SU-DHL-6 (cell line): ENCODE data around the gene WDR35.

Source experiments
- H2AFZ ChIP-seq: fragments of 200-600 bp; sonication (generic); 2 replicates; pipeline ENCODE4 v1.6.1; 2014; ENCODE audit warnings: low read depth, mild to moderate bottlenecking, moderate library complexity, mixed read lengths, antibody characterized with exemption, low read length; ENCODE audit not compliant: severe bottlenecking
- H3F3A ChIP-seq: fragments of 200-600 bp; shearing (Covaris generic); 2 replicates; pipeline ENCODE4 v1.6.0; 2016; ENCODE audit warnings: antibody characterized with exemption, mild to moderate bottlenecking; ENCODE audit not compliant: insufficient read depth
- H3K27ac ChIP-seq: fragments of 200-600 bp; sonication (generic); 2 replicates; pipeline ENCODE4 v1.5.1; 2016; ENCODE audit warnings: low read depth, mild to moderate bottlenecking, low read length, moderate library complexity, mixed read lengths
- H3K27me3 ChIP-seq: fragments of 200-600 bp; sonication (generic), shearing (Covaris generic); 2 replicates; pipeline ENCODE4 v1.6.0; 2014; ENCODE audit warnings: mild to moderate bottlenecking, low read length
- H3K36me3 ChIP-seq: fragments of 200-600 bp; sonication (generic); 2 replicates; pipeline ENCODE4 v1.6.1; 2014; ENCODE audit warnings: mild to moderate bottlenecking, low read length, mixed read lengths
- H3K4me2 ChIP-seq: fragments of 300-600, 200-600 bp; shearing (Covaris generic), sonication (generic); 2 replicates; pipeline ENCODE4 v1.6.0; 2014; ENCODE audit warnings: low read length, low read depth, mild to moderate bottlenecking; ENCODE audit not compliant: poor library complexity, severe bottlenecking
- H3K4me3 ChIP-seq: fragments of 200-600 bp; sonication (generic); 2 replicates; pipeline ENCODE4 v1.5.1; 2014; ENCODE audit warnings: antibody characterized with exemption, low read length, mild to moderate bottlenecking, mixed read lengths; ENCODE audit not compliant: insufficient read depth, poor library complexity, severe bottlenecking
- H3K79me2 ChIP-seq: fragments of 200-600 bp; sonication (generic); 2 replicates; pipeline ENCODE4 v1.6.1; 2014; ENCODE audit warnings: mild to moderate bottlenecking, low read length, moderate library complexity; ENCODE audit not compliant: insufficient read depth
- H3K9ac ChIP-seq: fragments of 200-600 bp; sonication (generic); 2 replicates; pipeline ENCODE4 v1.7.0; 2014; ENCODE audit warnings: mild to moderate bottlenecking, low read length
- H3K9me2 ChIP-seq: fragments of 200-600 bp; sonication (generic); replicated peaks from 2 replicates; pipeline ENCODE4 v1.6.1; 2014; ENCODE audit warnings: low read length; ENCODE audit not compliant: insufficient read depth
- H3K9me3 ChIP-seq: fragments of 200-600 bp; sonication (generic); 2 replicates; pipeline ENCODE4 v1.6.1; 2014; ENCODE audit warnings: low read length, mixed read lengths; ENCODE audit not compliant: insufficient read depth
- H4K20me1 ChIP-seq: fragments of 200-600 bp; sonication (generic); 2 replicates; pipeline ENCODE4 v1.6.1; 2014; ENCODE audit warnings: low read depth, mild to moderate bottlenecking, antibody characterized with exemption, low read length, moderate library complexity, mixed read lengths
- CTCF ChIP-seq: fragments of 200-600 bp; sonication (generic); IDR thresholded peaks from one replicate; pipeline ENCODE4 v1.5.1; 2017; ENCODE audit warnings: antibody characterized with exemption, mild to moderate bottlenecking, low read length, moderate library complexity; ENCODE audit not compliant: insufficient read depth, poor library complexity, severe bottlenecking
- EZH2phosphoT487 ChIP-seq: fragments of 200-600 bp; sonication (generic), shearing (Covaris generic); conservative IDR thresholded peaks from 2 replicates; pipeline ENCODE4 v1.6.1; 2018; ENCODE audit warnings: mild to moderate bottlenecking, antibody characterized with exemption, low read length, moderate library complexity, mixed read lengths

Gene WDR35

GRCh38 chr2:19863303-19864041 is 126.4 kb downstream of the WDR35 start:
- Histone ChIP-seq H3F3A (no peaks in the 10 kb centered on the region), H3K27ac (no peak overlapping the region), H3K4me2 (no peak overlapping the region), H2AFZ (no peak overlapping the region), H3K4me3 (no peak overlapping the region), H3K36me3 (no peaks in the 10 kb centered on the region), H3K9me2 (no peaks in the 10 kb centered on the region), H4K20me1 (no peaks in the 10 kb centered on the region), H3K27me3 (no peaks in the 10 kb centered on the region), H3K79me2 (no peaks in the 10 kb centered on the region), H3K9me3 (no peaks in the 10 kb centered on the region), H3K9ac (no peak overlapping the region)
- no peak for TF ChIP-seq EZH2phosphoT487
- TF ChIP-seq CTCF, result peak; percentile 76

GRCh38 chr2:19861813-19862212 is 128.1 kb downstream of the WDR35 start:
- H3K4me3 ChIP-seq, result no peak overlapping the region
- H3K9me2 ChIP-seq, result no peaks in the 10 kb centered on the region
- H3K9me3 ChIP-seq, result no peaks in the 10 kb centered on the region
- H3K4me2 ChIP-seq, result no peak overlapping the region
- no peaks in the 10 kb centered on the region for H3F3A ChIP-seq
- H2AFZ ChIP-seq, result no peak overlapping the region
- H3K36me3 ChIP-seq, result no peaks in the 10 kb centered on the region
- TF ChIP-seq CTCF (no peak), EZH2phosphoT487 (no peak)
- H3K79me2 ChIP-seq, result no peaks in the 10 kb centered on the region
- no peaks in the 10 kb centered on the region for H3K27me3 ChIP-seq
- H3K27ac ChIP-seq, result no peak overlapping the region
- no peaks in the 10 kb centered on the region for H4K20me1 ChIP-seq
- no peak overlapping the region for H3K9ac ChIP-seq
